Right atrium auricular region (tissue), 2 donors: Measurements from ENCODE around the gene BMPR1B. TPM values are rescaled to one million over a fixed set of nuclear protein-coding genes. Genes with fewer than 3 reads are reported as not detected.

ENCODE experiments used
- DNase-seq: peaks from one replicate; pipeline ENCODE4 v3.0.0-alpha.2; 2019; ENCODE audit warnings: low spot score
- H3K27ac ChIP-seq, 2 donors: fragments of 200-600 bp; sonication (generic); 1 replicate in 1 of 2; 2 replicates in 1 of 2; pipeline ENCODE4 v1.5.1; 2016 to 2019
- H3K27me3 ChIP-seq, 2 donors: fragments of 200-600 bp; sonication (generic); one replicate each; pipeline versions ENCODE4 v1.5.1 to v1.6.0; 2017 to 2019
- H3K36me3 ChIP-seq: fragments of 200-600 bp; sonication (generic); one replicate; pipeline ENCODE4 v1.5.1; 2016
- H3K4me1 ChIP-seq, 2 donors: fragments of 200-600 bp; sonication (generic); one replicate each; pipeline versions ENCODE4 v1.5.1 to v1.6.0; 2017 to 2019
- H3K4me3 ChIP-seq, 2 donors: fragments of 200-600 bp; sonication (generic); 1 replicate in 1 of 2; 2 replicates in 1 of 2; pipeline ENCODE4 v1.5.1; 2017 to 2019; ENCODE audit warnings: mild to moderate bottlenecking in 1 of 2, moderate library complexity in 1 of 2
- H3K9me3 ChIP-seq, 2 donors: fragments of 200-600 bp; sonication (generic); one replicate each; pipeline ENCODE4 v1.5.1; 2019
- total RNA-seq, 2 donors: library from RNA; depleted of rRNA; stranded (reverse); fragments of >200 nt; gene quantifications; one replicate each; pipeline ENCODE4 v1.1.0, GENCODE V29; 2016
- TF ChIP-seq, protein P1 (sequence below), 2 donors: fragments of 200-600 bp; sonication (generic); IDR thresholded peaks; one replicate each; pipeline ENCODE4 v1.5.1; 2019; ENCODE audit warnings: antibody characterized with exemption in 2 of 2

The BMPR1B gene
- total RNA-seq, 2 donors from 2014 or later: 0.82 to 1.4 TPM

DNA sequence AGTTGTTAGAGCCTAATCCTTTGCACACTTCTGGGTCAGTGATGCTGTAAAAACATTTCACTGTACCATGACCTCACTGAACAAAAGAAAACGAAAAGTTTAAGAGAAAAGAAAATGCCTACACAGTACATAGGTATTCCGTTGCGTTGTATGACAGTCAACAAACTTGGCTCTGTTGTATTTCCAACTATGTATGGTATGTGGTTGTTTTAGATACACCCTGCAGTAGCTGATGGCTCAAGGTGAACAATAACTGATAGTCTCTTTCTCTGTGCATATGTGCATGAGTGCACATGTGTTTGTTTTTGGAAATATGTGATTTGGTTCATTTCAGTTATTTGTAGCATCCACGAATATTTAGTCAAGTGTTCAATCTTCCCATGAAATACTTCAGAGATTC, 176.0 kb downstream of the BMPR1B start:
- no peaks in the 10 kb centered on the region for H3K27me3 ChIP-seq
- TF ChIP-seq, protein P1, sequence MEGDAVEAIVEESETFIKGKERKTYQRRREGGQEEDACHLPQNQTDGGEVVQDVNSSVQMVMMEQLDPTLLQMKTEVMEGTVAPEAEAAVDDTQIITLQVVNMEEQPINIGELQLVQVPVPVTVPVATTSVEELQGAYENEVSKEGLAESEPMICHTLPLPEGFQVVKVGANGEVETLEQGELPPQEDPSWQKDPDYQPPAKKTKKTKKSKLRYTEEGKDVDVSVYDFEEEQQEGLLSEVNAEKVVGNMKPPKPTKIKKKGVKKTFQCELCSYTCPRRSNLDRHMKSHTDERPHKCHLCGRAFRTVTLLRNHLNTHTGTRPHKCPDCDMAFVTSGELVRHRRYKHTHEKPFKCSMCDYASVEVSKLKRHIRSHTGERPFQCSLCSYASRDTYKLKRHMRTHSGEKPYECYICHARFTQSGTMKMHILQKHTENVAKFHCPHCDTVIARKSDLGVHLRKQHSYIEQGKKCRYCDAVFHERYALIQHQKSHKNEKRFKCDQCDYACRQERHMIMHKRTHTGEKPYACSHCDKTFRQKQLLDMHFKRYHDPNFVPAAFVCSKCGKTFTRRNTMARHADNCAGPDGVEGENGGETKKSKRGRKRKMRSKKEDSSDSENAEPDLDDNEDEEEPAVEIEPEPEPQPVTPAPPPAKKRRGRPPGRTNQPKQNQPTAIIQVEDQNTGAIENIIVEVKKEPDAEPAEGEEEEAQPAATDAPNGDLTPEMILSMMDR (IDR thresholded peaks at IDR 0.05): no peak
- no peak overlapping the region for H3K27ac ChIP-seq
- H3K36me3 ChIP-seq: no peaks in the 10 kb centered on the region
- no peak for DNase-seq
- no peak overlapping the region for H3K4me3 ChIP-seq
- H3K9me3 ChIP-seq: no peaks in the 10 kb centered on the region
- H3K4me1 ChIP-seq: no peaks in the 10 kb centered on the region

DNA sequence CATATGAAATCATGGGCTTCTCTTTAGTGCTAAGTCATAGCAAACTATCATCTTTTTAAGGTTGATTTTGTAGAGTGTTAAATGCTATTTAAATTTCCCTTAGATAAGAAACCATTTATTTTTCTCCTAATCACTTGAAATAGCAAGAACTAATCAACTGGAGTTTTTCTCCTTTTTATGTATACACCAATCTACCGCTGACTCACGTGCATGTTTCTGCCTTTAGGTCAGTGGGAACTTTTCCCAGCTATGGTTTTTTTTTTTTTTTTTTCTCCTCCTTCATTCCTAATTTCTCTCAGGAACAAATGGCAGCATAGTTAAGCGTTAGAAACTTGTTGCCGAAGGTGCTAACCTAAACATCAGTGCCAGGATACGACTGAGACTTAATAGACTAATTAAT, 176.4 kb downstream of the BMPR1B start:
- TF ChIP-seq, protein P1 (IDR thresholded peaks at IDR 0.05): no peak
- no peaks in the 10 kb centered on the region for H3K36me3 ChIP-seq
- H3K27ac ChIP-seq: no peak overlapping the region
- no peaks in the 10 kb centered on the region for H3K27me3 ChIP-seq
- no peaks in the 10 kb centered on the region for H3K9me3 ChIP-seq
- no peaks in the 10 kb centered on the region for H3K4me1 ChIP-seq
- DNase-seq: no peak
- H3K4me3 ChIP-seq: no peak overlapping the region

DNA sequence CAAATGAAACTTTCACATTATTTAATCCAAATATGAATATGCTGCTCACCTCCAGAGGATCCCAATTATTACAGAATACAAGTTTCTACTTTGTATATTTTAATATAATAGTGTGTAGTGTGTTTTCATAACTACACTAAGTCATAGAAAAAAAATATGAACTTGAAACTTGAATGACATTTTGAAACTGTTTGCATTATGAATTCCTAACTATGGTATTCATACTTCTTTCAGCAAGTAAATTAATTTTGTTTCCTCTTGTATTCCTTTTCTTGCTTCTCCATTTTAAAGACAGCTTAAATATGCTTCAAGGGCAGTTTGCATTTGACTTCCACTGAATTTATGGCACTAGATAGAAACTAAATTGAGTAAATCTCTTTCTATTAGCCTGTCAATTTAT, 177.1 kb downstream of the BMPR1B start:
- DNase-seq: no peak
- no peaks in the 10 kb centered on the region for H3K4me1 ChIP-seq
- no peaks in the 10 kb centered on the region for H3K27me3 ChIP-seq
- TF ChIP-seq, protein P1 (IDR thresholded peaks at IDR 0.05): no peak
- H3K36me3 ChIP-seq: no peaks in the 10 kb centered on the region
- H3K9me3 ChIP-seq: no peaks in the 10 kb centered on the region
- no peak overlapping the region for H3K4me3 ChIP-seq
- no peak overlapping the region for H3K27ac ChIP-seq

DNA sequence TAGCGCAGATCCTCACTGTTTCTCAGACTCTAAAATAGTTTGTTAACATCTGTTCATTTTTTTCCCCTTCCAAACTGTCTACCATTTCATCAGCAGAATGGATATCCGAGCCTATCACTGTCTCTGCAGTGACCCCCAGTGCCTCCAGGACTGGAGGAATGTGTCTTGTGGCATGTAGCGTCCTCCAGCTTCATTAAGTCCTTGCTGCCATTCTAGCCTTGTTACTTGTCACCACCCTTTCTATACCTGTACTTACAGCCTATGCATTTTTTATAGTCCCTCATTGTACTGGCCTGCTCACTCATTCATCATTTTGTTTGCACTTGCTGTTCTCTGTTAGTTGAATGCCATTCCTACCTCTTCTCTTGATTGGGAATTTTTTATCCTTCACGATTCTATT, 179.1 kb downstream of the BMPR1B start:
- TF ChIP-seq, protein P1 (IDR thresholded peaks at IDR 0.05): no peak

DNA sequence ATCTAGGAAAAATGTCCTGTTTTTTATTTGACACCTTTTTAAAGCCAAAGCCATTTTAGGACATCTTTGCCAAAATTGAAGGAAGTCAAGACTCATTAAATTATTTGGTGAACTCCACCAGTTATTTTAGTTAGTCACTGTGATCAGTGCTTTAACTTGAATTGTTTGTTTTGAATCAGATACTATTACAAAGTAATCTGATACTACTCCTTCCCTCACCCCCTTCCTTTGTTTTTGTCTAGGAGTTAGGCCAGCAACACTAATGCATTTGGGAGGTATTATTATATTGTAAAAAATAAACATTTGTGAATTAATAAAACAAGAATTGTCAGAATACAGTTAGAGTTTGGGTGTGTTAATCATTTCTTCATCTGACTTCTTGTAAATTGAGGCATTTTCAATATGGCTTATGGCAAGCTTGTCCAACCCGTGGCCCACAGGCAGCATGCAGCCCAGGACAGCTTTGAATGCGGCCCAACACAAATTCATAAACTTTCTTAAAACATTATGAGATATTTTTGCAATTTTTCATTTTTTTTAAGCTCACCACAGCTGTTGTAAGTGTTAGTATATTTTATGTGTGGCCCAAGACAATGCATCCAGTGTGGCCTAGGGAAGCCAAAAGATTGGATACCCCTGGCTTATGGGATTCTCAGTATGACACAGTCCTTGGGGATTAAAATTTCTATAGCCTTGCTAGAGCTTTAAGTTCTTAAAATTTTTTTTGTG, 182.2 kb downstream of the BMPR1B start:
- Histone ChIP-seq H3K4me3 (no peak overlapping the region), H3K9me3 (no peaks in the 10 kb centered on the region), H3K27me3 (no peaks in the 10 kb centered on the region), H3K27ac (no peak overlapping the region), H3K36me3 (no peaks in the 10 kb centered on the region), H3K4me1 (no peaks in the 10 kb centered on the region)
- no peak for DNase-seq
- TF ChIP-seq, protein P1 (IDR thresholded peaks at IDR 0.05): no peak

More for the DNA sequence above, 179.1 kb downstream of the BMPR1B start:
- no peaks in the 10 kb centered on the region for H3K36me3 ChIP-seq
- H3K4me1 ChIP-seq: no peaks in the 10 kb centered on the region
- H3K27me3 ChIP-seq: no peaks in the 10 kb centered on the region
- no peak overlapping the region for H3K4me3 ChIP-seq
- no peak for DNase-seq
- H3K27ac ChIP-seq: no peak overlapping the region
- no peaks in the 10 kb centered on the region for H3K9me3 ChIP-seq

DNA sequence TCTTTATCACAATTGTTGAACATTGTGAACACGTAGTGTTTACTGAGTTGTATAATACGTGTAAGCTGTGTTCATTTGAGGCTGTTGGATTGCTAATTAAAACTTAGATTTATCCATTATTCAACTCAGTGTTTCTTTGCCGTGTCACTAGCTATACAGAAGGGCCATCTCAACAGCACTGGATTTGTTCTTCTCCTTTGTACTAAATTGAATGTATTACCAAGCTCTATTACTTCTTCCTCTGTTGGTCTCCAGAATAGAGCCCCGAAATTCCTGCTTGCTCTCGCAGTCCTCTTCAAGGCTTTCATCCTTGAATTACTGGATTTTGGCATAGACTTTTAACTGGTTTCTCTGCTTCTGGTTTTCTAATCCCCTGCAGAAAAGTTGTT, 182.8 kb downstream of the BMPR1B start:
- DNase-seq: no peak
- no peaks in the 10 kb centered on the region for H3K9me3 ChIP-seq
- no peaks in the 10 kb centered on the region for H3K27me3 ChIP-seq
- TF ChIP-seq, protein P1 (IDR thresholded peaks at IDR 0.05): no peak
- no peak overlapping the region for H3K27ac ChIP-seq
- no peaks in the 10 kb centered on the region for H3K36me3 ChIP-seq
- no peak overlapping the region for H3K4me3 ChIP-seq
- H3K4me1 ChIP-seq: no peaks in the 10 kb centered on the region
